ENCODE measurements around the gene CYP2A6.
"Not testable (repeated sequence)": the region's sequence is repeated elsewhere in the genome, so short reads cannot be mapped to it uniquely, and the experiment has no call there.

Gene CYP2A6, protein sequence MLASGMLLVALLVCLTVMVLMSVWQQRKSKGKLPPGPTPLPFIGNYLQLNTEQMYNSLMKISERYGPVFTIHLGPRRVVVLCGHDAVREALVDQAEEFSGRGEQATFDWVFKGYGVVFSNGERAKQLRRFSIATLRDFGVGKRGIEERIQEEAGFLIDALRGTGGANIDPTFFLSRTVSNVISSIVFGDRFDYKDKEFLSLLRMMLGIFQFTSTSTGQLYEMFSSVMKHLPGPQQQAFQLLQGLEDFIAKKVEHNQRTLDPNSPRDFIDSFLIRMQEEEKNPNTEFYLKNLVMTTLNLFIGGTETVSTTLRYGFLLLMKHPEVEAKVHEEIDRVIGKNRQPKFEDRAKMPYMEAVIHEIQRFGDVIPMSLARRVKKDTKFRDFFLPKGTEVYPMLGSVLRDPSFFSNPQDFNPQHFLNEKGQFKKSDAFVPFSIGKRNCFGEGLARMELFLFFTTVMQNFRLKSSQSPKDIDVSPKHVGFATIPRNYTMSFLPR

DNA sequence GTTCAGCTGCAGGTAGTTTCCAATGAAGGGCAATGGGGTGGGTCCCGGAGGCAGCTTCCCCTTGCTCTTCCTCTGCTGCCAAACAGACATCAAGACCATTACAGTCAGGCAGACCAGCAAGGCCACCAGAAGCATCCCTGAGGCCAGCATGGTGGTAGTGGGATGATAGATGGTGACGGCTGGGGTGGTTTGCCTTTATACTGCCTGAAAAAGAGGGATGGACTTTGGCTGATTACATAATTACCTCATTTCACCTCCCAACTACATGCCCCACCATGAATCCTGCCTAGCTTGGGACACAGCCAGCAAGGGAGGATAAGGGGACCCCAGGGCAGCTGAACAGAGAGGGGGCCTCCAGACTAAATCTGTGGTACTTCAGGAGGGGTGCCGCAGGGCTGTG is at the start of gene CYP2A6:
CYP2A6 (minus strand) TSS at position 171 of the 400 bp plus-strand sequence; CDS start at position 150, 21 bp downstream.
- DNase-seq; in situ Hi-C loops (cut with HindIII; ENCODE audit: low pct_ligation_motif_present, low pct_unique_long_range_greater_than_20kb, low sequenced_read_pairs): not testable (repeated sequence)

DNA sequence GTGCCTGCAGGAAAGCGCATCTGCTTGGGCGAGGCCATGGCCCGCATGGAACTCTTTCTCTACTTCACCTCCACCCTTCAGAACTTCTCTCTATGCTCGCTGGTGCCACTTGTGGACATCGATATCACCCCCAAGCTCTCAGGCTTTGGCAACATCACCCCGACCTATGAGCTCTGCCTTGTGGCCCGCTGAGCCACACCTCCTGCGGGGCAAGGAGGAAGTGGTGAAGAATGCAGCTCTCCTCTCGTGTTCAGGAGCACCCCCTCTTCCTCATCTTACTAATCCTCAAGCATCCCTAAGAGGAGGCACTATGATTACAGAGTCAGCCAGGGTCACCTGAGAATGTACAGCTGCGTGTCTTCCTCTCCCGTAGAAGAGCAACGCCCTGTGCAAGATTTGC is 49.7 kb upstream of the CYP2A6 start:
- in situ Hi-C loops (cut with HindIII; ENCODE audit: low pct_ligation_motif_present, low pct_unique_long_range_greater_than_20kb, low sequenced_read_pairs); DNase-seq: not testable (repeated sequence)

DNA sequence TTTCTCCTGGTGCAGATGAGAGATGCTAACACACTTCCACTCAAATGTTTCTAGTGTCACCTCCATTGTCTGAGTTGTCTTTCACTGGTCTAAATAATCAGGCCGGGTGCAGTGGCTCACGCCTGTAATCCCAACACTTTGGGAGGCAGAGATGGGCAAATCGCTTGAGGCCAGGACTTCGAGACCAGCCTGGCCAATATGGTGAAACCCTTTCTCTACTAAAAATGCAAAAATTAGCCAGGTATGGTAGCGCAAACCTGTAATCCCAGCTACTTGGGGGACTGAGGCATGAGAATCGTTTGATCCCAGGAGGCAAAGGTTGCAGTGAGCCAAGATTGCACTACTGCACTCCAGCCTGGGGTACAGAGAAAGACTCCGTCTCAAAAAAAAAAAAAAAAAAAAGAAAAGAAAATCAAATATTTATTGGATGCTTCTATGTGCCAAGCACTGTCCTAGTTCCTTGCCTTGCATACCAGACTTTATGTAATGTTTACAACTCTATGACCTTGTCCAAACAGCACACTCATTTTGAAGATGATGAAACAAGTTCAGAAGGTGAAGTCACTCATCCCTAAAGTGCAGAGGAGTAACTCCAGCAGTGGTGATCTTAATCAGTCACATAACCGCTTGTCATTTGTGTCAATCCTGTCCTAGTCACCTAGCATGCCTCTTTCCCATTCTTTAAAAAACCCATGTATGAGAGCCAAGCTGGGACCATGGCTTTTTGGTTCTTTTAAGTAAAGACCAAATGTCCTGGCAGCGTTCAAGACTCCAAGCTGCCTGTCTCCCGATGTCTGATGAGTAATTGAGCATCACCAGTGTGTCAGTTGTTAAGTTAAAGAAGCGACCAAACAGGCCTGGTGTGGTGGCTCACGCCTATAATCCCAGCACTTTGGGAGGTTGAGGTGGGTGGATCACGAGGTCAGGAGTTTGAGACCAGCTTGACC is 46.9 kb upstream of the CYP2A6 start:
- in situ Hi-C loops (cut with HindIII; ENCODE audit: low pct_ligation_motif_present, low pct_unique_long_range_greater_than_20kb, low sequenced_read_pairs); DNase-seq: not testable (repeated sequence)

DNA sequence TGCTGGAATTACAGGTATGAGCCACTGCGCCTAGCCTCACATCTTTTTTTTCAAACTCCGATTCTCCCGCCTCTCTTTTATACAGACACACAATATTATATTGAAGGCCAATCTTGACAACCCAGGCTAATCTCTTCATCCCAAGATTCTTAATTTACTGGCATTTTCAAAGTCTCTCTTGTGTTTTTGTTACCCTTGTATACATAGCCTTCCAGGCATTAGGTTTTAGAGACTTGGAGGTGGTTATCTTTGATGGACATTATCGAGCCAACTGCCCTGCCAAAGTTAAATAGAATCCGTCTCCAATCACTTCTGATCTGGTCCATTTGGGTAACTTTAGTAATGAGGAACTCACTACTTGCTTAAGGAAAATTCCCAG is 46.2 kb upstream of the CYP2A6 start:
- in situ Hi-C loops (cut with HindIII; ENCODE audit: low pct_ligation_motif_present, low pct_unique_long_range_greater_than_20kb, low sequenced_read_pairs): no loop called here
- no peak for DNase-seq

DNA sequence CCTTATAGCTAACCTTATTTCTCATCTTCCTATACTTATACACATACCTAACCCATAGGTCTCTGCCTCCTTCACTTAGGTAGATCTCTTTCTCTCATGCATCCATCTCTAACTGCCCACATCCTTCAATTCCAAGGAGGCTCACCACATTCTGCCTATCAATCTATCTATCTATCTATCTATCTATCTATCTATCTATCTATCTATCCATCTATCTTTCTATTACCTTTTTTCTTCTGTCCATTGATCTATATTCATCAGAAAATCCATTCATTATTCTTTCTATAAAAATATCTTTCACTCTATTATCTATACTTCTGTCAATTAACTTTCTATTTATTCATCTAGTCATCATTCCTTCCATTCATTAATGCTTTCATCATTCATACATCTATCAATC is 42.9 kb upstream of the CYP2A6 start:
- no peak for DNase-seq
- in situ Hi-C loops (cut with HindIII; ENCODE audit: low pct_ligation_motif_present, low pct_unique_long_range_greater_than_20kb, low sequenced_read_pairs): no loop called here

DNA sequence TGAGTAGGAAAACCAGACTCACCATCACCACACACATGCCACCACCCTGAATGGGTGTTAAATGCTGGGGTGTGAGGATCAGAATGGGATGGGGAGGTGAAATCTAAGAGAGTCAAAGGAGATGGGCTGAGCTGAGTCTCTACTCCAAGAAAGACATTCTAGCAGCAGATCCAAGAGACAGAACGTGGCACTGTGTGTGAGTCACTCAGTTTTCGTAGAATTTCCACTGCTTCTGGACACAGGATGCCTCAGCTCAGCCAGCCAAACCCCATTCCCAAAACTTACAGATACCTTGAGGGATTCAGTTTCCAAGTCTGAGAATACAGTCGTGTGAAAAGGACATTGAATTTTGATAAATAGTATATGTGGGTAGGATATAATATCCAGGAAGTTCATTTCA is 39.1 kb upstream of the CYP2A6 start:
- in situ Hi-C loops (cut with HindIII; ENCODE audit: low pct_ligation_motif_present, low pct_unique_long_range_greater_than_20kb, low sequenced_read_pairs): no loop called here
- no peak for DNase-seq

DNA sequence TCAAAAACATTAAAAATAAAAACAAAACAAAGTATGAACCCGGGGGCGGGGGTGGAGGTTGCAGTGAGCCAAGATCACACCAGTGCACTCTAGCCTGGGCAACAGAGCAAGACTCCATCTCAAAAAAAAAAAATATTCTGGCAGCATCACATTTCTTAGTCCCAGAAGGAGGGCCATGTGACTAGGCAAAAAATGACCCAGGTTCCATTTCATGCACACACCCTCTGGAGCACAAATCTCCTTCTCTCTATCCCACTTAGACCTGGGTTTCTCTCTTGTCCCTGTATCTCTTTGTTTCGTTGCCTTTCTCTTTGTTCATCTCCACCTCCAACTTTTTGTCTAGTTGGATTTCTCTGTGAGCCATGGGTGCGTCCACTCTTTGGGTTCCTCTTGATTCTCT is 37.9 kb upstream of the CYP2A6 start:
- DNase-seq: no peak
- in situ Hi-C loops (cut with HindIII; ENCODE audit: low pct_ligation_motif_present, low pct_unique_long_range_greater_than_20kb, low sequenced_read_pairs): no loop called here

DNA sequence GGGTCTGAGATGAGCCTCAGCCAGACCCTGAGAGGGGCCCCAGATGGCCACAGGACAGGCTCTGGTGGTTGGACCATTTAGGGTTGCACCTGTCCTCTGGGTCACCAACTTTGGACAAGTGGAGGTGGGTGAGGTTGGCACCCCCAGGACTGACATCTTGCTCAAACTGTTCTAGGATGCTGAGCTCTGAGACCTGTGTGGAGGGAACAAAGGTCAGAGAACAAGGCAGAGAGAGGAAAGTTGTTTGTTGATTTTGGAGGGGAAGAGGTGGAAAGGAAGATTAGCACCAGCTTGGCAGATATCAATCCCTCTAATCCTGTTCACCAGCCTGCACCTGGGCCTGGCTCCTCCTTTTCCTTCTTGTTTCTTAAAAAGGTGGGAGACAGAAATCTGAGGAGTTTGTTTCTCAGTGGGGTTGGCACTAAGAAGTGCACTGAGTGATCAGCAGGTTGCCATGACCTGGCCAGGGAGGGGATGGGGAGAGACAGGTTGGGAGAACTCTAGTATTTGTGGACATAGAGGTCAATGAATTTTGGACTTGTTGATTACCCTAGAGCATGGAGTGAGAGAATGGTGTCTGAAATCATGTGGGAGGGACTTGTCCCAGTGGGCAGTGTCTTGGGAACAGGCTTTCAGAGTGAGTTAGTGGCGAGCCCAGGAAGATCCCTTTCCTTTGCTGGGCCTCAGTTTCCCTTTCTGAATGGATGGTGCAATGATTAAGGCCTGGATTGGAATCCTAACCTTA is 34.1 kb upstream of the CYP2A6 start:
- DNase-seq; in situ Hi-C loops (cut with HindIII; ENCODE audit: low pct_ligation_motif_present, low pct_unique_long_range_greater_than_20kb, low sequenced_read_pairs): not testable (repeated sequence)

DNA sequence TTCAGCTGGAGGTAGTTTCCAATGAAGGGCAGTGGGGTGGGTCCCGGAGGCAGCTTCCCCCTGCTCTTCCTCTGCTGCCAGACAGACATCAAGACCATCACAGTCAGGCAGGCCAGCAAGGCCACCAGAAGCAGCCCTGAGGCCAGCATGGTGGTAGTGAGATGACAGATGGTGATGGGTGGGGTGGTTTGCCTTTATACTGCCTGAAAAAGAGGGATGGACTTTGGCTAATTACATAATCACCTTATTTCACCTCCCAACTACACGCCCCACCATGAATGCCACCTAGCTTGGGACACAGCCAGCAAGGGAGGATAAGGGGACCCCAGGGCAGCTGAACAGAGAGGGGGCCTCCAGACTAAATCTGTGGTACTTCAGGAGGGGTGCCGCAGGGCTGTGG is 31.8 kb upstream of the CYP2A6 start, which contains the start of gene CYP2A7:
CYP2A7 (minus strand) TSS at position 170 of the 400 bp plus-strand sequence; CDS start at position 149, 21 bp downstream.
- DNase-seq; in situ Hi-C loops (cut with HindIII; ENCODE audit: low pct_ligation_motif_present, low pct_unique_long_range_greater_than_20kb, low sequenced_read_pairs): not testable (repeated sequence)

DNA sequence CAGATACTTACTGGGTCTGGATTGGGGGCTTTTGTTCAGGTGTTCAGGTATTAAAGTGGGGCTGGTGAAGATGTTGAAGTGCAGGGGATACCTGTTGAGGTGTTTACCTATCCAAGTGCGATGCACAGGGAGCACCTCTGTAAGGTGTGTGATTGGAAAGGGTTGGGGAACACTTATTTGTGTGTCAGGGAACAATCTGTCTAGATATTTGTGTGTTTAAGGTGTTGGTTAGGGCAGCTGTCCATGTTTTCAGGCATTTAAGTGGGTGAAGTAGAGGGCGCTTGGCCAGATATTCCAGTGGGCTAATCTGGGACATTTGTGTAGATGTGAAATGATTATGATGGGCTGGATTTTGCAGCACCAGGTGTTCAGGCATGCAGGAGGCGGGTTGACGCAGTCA is 29.1 kb upstream of the CYP2A6 start:
- in situ Hi-C loops (cut with HindIII; ENCODE audit: low pct_ligation_motif_present, low pct_unique_long_range_greater_than_20kb, low sequenced_read_pairs); DNase-seq: not testable (repeated sequence)

DNA sequence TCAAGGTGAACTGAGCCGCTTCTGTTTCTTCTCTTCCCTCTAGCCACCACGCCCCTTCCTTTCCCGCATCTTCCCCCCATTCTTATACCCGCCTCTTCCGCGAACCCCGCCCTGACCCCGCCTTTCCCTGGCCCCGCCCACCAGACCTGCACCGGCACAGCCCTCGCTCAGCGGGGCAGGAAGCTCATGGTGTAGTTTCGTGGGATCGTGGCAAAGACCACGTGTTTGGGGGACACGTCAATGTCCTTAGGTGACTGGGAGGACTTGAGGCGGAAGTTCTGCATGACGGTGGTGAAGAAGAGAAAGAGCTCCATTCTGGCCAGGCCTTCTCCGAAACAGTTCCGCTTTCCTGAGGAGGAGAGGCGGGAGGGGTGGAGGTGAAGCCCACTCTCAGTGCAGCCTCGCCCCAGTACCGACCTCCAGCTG is 25.3 kb upstream of the CYP2A6 start:
- in situ Hi-C loops (cut with HindIII; ENCODE audit: low pct_ligation_motif_present, low pct_unique_long_range_greater_than_20kb, low sequenced_read_pairs); DNase-seq: not testable (repeated sequence)

DNA sequence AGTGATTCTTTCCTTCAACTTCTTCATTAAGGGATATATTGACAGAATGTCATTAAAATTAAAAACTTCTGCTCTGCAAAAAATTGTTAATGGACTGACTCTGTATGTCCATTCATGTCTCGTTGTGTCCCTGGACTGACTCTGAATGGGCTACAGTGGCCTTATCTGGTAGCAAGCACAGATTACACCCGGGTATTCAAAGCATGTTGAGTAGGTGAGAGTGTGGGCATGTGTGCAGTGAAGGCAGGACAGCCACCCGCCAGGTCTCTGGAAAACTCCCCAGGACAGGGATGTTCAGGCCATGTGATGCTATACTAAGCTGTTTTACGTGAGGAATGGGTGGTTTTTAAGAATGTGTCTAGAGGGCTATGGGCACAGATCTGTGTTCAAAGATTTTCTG is 24.6 kb upstream of the CYP2A6 start:
- in situ Hi-C loops (cut with HindIII; ENCODE audit: low pct_ligation_motif_present, low pct_unique_long_range_greater_than_20kb, low sequenced_read_pairs); DNase-seq: not testable (repeated sequence)

DNA sequence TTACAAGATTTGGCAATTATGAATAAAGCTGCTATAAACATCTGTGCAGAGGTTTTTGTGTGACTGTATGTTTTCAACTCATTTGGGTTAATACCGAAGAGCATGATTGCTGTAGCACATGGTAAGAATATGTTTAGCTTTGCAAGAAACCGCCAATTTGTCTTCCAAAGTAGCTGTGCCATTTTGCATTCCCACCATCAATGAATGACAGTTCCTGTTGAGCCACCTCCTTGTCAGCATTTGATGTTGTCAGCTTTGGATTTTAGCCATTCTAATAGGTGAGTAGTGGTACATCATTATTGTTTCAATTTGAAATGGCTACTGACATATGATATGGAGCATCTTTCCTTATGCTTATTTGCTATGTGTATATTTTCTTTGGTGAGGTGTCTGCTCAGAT is 23.6 kb upstream of the CYP2A6 start:
- DNase-seq; in situ Hi-C loops (cut with HindIII; ENCODE audit: low pct_ligation_motif_present, low pct_unique_long_range_greater_than_20kb, low sequenced_read_pairs): not testable (repeated sequence)

DNA sequence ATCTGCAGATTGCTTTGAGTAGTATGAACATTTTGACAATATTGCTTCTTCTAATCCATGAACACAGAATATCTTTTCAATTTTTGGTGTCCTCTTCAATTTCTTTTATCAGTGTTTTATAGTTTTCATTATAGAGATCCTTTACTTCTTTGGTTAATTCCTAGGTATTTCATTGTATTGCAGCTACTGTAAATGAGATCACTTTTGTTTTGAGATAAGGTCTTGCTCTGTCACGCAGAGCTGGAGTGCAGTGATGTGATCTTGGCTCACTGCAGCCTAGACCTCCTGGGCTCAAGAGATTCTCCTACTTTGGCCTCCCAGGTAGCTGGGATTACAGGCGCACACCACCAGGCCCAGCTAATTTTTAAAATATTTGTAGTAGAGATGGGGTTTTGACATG is 22.0 kb upstream of the CYP2A6 start:
- in situ Hi-C loops (cut with HindIII; ENCODE audit: low pct_ligation_motif_present, low pct_unique_long_range_greater_than_20kb, low sequenced_read_pairs): no loop called here
- no peak for DNase-seq

DNA sequence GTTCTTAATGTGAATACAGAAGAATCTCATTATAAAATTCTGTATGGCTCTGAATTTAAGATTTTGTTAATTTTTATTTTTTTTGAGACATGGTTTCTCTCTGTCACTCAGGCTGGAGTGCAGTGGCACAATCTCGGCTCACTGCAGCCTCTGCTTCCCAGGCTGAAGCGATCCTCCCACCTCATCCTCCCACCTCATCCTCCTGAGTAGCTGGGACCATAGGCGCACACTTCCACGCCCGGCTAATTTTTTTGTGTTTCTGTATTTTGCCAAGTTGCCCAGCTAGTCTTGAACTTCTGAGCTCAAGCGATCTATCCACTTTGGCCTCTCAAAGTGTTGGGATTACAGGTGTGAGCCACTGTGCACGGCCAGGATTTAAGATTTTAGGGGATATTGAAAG is 17.5 kb upstream of the CYP2A6 start:
- no peak for DNase-seq
- in situ Hi-C loops (cut with HindIII; ENCODE audit: low pct_ligation_motif_present, low pct_unique_long_range_greater_than_20kb, low sequenced_read_pairs): no loop called here

DNA sequence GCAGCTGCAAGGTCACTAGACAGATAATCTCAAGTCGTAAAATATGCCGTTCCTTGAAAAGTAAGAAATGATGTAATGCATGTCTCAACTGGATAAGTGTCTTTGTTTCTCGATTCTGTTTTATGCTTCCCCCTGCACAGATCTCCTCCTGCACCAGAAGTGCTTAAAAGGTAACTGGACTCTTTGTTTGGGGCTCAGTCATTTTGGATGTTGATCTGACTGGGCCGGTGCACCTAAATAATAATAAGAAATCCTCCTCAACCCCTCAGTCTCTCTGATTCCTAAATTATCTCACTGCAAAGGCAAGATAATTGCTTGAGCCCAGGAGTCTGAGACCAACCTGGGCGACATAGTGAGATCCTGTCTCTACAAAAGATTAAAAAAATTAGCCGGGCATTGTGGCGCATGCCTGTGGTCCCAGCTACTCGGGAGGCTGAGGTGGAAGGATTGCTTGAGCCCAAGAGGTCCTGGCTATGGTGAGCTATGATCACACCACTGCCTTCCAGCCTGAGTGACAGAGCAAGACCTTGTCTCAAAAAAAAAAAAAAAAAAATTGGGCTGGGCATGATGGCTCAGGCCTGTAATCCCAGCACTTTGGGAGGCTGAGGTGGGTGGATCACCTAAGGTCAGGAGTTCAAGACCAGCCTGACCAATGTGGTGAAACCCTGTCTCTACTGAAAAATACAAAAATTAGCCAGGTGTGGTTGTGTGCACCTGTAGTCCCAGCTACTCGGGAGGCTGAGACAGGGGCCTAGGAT is 14.7 kb upstream of the CYP2A6 start:
- DNase-seq; in situ Hi-C loops (cut with HindIII; ENCODE audit: low pct_ligation_motif_present, low pct_unique_long_range_greater_than_20kb, low sequenced_read_pairs): not testable (repeated sequence)

DNA sequence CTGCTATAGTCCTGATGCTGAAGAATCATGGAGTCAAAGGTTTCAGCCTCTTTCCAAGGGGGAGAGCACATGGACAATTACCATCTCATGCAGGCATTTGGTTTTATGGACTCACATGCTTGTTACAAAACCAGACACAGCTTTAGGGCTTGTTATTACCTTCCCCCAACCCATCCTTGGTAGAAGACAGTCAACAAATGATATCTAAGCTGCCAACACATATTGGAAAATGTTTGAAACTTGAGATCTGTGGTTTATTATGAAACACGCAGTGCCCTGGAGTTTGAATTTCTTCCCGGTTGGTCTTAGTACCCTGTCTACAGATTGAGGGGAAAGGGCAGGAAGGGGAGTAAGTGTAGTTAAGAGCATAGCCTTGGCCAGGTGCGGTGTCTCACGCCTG is 12.5 kb upstream of the CYP2A6 start:
- DNase-seq: no peak
- in situ Hi-C loops (cut with HindIII; ENCODE audit: low pct_ligation_motif_present, low pct_unique_long_range_greater_than_20kb, low sequenced_read_pairs): no loop called here

DNA sequence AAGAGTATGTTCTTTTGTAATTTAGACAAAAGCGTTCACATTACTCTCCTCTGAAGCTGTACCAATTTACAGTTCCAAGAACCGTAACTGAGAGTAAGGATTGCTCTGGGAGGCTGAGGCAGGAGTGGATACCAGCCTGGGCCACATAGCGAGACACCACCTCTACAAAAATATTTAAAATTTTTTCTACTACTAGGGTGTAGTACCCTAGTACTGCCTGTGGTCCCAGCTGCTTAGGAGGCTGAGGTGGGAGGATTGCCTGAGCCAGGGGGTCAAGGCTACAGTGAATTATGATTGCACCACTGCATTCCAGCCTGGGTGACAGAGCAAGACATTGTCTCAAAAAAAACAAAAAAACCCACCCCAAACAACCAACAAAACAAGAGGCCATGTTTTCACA is 12.1 kb upstream of the CYP2A6 start:
- in situ Hi-C loops (cut with HindIII; ENCODE audit: low pct_ligation_motif_present, low pct_unique_long_range_greater_than_20kb, low sequenced_read_pairs): no loop called here
- DNase-seq: no peak
